HG03159 (cell line): ENCODE data around the gene HLA-DPB1.
"Not testable (repeated sequence)": the region's sequence is repeated elsewhere in the genome, so short reads cannot be mapped to it uniquely, and the experiment has no call there.

ENCODE experiments used
- ATAC-seq: cut with Tn5 transposase; IDR thresholded peaks from one replicate; pipeline ENCODE4 v1.9.1; 2021; ENCODE audit warnings: mild to moderate bottlenecking, moderate library complexity; ENCODE audit not compliant: unreplicated experiment

Gene HLA-DPB1

DNA sequence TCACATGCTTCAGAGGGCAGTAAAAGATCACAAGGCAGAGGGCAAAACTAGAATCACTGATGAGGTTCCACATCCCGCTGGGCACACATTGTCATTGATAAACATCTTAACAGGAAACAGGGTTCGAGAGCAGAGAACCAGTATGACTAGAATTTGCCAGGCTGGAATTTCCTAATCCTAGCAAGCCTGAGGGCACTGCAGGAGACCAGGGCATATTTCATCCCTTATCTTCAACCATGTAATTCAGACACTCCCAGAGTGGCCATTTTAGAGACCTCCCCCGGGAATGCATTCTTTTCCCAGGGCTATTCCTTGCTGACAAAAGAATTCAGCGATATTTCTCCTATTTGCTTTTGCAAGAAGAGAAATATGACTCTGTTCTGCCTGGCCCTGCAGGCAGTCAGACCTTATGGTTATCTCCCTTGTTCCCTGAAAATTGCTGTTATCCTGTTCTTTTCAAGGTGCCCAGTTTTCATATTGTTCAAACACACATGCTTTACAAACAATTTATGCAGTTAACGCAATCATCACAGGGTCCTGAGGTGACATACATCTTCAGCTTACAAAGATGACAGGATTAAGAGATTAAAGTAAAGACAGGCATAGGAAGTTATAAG is 25.4 kb downstream of the HLA-DPB1 start:
- ATAC-seq = not testable (repeated sequence)

DNA sequence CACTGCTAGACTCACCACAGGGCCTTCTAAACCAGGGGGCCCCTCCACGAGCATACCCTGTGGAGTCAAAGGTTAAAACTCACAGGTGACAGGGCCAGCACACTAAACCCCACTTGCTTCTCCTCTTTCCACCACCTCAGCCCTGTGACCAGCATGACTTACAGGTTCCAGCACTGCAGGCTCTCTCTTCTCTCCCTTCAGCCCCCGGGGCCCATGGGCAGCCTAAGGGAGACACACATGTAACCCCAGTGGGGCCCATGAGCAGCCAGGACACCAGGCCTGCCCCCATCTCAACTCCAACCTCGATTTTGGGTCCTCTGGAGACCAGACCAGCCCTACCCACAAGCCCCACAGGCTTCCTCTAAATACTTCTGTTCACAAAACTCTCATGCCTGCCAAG is 28.0 kb downstream of the HLA-DPB1 start:
- no peak for ATAC-seq

GRCh38 chr6:33104887-33105286 is 29.1 kb downstream of the HLA-DPB1 start:
- no peak for ATAC-seq

- no peak for ATAC-seq
These were observed 29.6 kb downstream of the HLA-DPB1 start for GRCh38 chr6:33105386-33105785.

DNA sequence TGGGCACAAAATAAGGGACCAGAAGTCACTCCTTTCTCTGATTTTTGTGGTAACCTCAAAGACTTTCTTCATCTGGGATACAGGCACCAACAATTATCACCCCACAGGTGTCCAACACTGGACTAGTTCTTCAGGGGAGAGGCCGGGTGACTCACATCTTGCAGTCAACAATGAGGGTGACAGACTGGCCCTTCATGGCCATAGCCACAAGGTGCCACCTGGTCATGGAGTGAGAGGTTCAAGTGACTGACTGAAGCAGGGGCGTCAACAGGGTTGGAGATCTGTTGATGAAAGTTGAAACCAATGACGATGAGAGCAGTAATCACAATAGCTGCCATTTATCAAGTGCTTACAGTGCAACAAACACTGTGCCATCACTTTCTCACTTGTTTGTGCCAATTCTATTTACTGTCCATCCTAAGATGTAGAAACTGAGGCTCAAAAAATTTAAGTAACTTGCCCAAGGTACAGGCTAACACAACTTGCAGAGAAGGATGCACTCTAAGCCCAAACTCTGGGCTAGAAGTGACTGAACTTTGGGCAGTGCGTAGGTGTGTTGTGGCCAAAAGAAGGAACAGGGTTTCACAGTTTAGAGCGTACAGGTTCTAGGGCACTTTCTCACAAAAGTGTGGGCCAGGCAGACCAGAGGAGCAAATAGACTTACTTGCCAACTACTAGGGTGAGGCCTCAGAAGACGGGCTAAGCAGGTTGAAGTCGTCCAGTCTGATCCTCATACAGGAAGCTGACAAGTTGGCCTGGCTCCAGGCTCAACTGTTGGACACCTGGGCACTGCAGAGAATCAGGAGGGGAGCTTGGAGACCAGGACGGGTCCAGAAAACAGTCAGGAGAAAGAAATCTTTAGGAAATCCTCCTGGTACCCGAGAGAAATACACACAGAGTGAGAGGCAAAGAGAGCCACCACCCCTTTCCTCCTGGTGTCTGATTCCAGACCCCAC is 30.4 kb downstream of the HLA-DPB1 start:
- ATAC-seq = no peak

GRCh38 chr6:33107641-33108040 is 31.9 kb downstream of the HLA-DPB1 start:
- ATAC-seq = no peak

DNA sequence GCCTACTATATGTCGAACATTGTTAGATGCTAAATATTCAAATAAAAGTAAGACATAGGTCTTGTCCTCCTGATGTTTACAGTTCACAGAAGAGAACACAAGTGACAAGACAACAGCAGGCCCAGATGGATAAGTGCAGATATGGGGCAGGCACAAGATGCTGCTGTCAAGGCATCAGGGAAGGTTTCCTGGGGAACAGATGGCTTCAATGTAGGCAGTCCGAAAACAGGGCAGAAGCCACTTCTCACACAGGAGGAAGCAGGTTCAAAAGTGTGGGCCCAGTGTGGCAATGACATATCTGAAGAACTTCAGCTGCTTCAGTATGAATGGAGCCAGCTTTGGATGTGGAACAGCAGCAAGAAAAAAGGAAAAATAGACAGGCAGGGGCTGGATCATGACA is 32.5 kb downstream of the HLA-DPB1 start:
- no peak for ATAC-seq

GRCh38 chr6:33112148-33112547 is 36.4 kb downstream of the HLA-DPB1 start:
- ATAC-seq = peak; percentile 87

DNA sequence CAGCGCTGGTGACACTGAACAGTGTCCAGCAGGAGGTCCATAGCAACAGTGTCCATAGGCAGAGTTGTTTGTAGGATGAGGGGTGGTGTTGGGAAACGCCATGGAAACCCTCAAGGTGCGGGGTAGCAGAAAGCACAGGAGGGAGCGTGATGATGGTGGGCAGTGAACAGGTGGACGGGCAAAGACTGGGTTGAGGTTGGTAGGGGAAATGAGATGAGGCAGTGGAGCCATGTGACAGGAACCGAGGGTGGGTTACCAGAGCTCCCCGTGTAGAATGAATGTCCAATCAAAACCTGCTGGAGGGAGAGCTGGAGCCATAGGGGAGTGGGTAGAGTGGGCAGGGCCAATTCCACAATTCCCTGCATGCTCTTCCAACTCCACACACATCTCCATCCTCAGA is 38.0 kb downstream of the HLA-DPB1 start:
- ATAC-seq = no peak

- no peak for ATAC-seq
These were observed 38.6 kb downstream of the HLA-DPB1 start for GRCh38 chr6:33114406-33114805.

GRCh38 chr6:33116417-33116816 is 40.6 kb downstream of the HLA-DPB1 start:
- no peak for ATAC-seq

DNA sequence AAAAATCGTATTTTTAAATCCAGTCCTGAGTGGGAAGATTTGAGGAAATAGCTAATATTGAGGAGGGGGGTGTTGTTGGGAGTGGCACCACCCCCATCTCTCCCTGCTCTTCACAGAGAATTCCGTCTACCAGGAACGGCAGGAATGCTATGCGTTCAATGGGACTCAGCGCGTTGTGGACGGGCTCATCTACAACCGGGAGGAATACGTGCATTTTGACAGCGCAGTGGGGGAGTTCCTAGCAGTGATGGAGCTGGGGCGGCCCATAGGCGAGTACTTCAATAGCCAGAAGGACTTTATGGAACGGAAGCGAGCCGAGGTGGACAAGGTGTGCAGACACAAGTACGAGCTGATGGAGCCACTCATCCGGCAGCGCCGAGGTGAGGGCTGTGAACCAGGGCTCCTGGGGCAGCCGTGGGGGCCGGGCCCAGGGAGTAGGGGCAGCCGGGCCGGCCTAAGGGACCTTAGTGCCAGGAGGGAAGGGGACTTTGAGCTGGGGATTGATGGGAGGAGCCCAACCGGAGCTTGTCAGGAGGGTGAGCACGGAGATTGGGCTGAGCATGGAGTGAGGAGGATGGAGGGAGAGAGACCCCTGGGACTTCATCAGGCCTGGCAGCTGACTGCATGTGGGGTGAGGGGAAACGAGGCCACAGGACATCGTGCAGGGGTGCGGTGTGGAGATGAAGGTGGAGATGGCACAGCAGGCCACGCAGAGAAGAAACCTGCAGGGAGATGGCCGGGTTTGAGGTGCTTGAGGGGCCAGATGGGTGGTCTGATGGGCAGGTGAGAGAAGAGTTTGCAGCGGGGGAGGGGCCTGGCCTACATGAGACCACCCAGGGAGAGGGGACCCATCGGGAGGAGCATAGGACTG is 41.3 kb downstream of the HLA-DPB1 start:
- no peak for ATAC-seq

- no peak for ATAC-seq
These were observed 42.1 kb downstream of the HLA-DPB1 start for GRCh38 chr6:33117811-33118277.

GRCh38 chr6:33118525-33119123 is 42.8 kb downstream of the HLA-DPB1 start:
- no peak for ATAC-seq

GRCh38 chr6:33120001-33120400 is 44.2 kb downstream of the HLA-DPB1 start:
- no peak for ATAC-seq

DNA sequence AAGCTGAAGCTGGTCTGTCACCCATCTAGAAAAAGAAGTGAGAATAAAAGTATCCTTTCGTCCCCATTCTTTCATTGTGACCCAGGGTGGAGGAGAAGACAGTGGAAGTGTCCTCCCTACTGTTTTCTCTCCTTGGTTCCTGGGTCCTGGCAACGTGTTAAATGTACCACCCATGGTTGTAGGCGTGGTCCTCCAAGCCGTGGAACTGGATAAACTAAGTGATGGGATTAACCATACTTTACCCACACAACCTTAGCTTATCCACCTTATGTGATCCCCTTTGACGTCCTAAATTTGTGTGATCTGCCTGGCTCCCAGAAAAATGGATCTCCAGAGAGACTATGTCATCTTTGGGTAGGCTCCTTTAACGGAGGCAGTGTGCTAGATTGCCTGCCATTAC is 47.4 kb downstream of the HLA-DPB1 start:
- no peak for ATAC-seq

DNA sequence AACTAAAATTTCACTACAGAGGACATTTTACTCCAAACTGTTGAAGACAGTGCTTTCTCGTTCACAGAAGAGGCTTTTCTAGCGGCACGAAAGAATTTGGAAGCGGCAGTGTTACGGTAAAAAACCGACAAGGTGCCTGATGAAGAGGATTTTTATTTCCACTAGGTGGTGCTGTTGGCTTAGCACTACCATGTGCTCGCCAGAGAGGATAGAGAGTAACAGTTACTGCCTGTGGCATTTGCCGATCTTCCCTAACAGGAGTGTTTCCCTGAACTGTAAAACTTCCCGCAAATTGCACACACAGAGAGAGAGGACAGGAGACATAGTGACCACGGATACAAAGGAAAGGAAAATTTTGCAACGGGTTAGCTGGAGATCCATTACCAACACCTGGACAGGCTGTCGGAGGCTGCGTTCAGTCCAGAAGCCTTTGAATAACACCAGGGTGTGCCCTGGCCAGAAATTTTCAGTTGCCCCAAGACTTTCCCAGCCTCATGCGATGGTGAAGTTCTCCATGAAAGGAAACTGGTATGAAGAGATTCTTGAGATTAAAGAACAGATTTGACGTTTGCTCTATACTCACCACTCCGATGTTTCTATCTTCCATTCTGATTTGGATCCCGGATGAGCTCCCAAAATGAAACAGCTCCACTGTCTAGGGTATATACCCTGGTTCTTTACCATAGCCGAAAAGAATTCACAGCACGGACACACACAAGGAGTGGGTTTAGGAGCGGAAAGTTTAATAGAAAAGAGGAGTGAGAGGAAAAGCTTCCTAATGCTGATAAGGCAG is 48.1 kb downstream of the HLA-DPB1 start:
- ATAC-seq = no peak

DNA sequence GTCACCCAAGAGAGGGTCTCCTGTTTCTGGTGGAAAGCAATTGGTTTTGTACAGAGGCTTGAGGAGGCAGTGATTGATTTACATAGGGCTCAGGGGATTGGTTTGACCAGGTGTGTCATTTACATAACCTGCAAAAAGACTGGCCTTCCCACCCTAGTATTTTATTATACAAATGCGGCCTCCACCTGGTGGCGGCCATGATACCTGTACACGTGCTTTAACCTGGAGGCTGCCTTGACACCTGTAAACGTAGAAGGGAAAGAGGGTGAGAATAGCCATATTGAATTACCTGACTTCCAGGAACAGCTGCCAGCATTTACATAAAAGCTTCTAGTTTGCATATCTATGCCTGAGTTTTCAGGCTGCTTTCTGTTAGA is 48.7 kb downstream of the HLA-DPB1 start:
- ATAC-seq = no peak

DNA sequence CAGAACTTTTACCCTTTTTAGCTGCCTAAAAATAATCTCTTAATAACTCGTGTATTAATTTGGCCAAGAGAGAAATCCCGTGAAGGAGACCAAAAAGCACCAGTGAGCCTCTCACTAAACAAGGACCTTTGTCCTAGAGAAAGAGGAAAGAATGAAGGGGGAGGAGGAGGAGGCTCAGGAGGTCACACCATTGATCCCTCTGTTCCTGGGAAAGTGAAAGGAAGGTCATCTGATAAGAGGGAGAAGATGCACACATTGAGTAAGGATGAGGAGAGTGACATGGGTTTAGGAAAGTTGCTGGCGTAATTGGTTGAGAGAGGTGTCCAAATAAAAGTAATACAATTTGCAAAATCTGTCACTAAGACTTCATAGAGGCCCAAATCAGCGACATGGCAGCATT is 49.2 kb downstream of the HLA-DPB1 start:
- no peak for ATAC-seq

DNA sequence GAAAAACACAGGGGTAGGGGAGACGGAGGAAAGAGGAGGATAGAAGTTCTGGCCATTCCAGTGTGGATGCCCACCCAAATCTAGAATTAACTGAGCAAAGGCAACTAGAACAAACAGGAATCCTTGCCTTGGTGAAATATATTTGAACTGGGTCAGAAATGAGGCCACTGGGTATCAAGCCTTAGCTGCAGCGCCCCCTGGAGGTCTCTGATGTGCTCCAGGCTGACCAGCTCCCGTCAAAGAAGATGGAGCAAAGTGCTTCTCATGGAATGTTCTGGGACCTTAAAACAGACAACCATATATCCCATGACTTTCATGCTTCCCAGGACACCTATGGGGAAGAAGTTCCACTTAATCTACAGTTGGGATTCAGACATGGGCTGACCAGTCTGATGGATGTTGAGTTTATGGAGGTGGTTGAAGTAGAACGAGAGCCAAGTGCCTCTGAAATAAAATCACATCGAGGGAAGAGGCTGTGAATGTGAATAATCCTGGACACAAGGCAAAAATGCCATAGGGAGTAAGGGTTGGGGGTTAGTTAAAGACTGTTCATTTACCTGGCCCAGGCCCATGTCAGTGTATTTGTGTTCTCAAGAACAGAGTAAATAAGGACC is 50.4 kb downstream of the HLA-DPB1 start:
- ATAC-seq = no peak
